Memory B cell (primary cell): ENCODE measurements around the gene KRT80.
A peak's percentile ranks its signal among the peaks of the same experiment; 100 is the strongest.

Experiments used
- ATAC-seq: fragments of 150-1000 bp; cut with Tn5 transposase; 2 replicates; pipeline ENCODE4 v1.10.0; 2021; ENCODE audit warnings: low read depth, mild to moderate bottlenecking, moderate library complexity
- DNase-seq, 2 donors: peaks; one replicate each; pipeline ENCODE4 v3.0.0; 2022; ENCODE audit warnings: low spot score in 2 of 2
- H3K27ac Mint-ChIP-seq: one replicate; pipeline ENCODE4 v1.8.0; 2022; ENCODE audit warnings: mild to moderate bottlenecking, moderate library complexity, mixed read lengths
- H3K27me3 Mint-ChIP-seq: one replicate; pipeline ENCODE4 v1.8.0; 2022; ENCODE audit warnings: mixed read lengths
- H3K36me3 Mint-ChIP-seq: one replicate; pipeline ENCODE4 v1.8.0; 2022; ENCODE audit warnings: mild to moderate bottlenecking, mixed read lengths
- H3K4me1 Mint-ChIP-seq: one replicate; pipeline ENCODE4 v1.8.0; 2022; ENCODE audit warnings: mixed read lengths
- H3K4me3 Mint-ChIP-seq: one replicate; pipeline ENCODE4 v1.8.0; 2022; ENCODE audit warnings: mild to moderate bottlenecking, moderate library complexity, mixed read lengths
- H3K9me3 Mint-ChIP-seq: one replicate; pipeline ENCODE4 v1.8.0; 2022; ENCODE audit warnings: mixed read lengths

The KRT80 gene

GRCh38 chr12:52127683-52128450 lies 63.9 kb downstream of the KRT80 start:
- no peaks in the 10 kb centered on the region for H3K4me1 Mint-ChIP-seq
- H3K27me3 Mint-ChIP-seq: peaks cover 21% of the 10 kb centered on the region
- H3K9me3 Mint-ChIP-seq: peaks cover 3% of the 10 kb centered on the region
- no peak overlapping the region for H3K4me3 Mint-ChIP-seq
- ATAC-seq (no peak), DNase-seq (no peak)
- H3K36me3 Mint-ChIP-seq: no peaks in the 10 kb centered on the region
- no peak overlapping the region for H3K27ac Mint-ChIP-seq

GRCh38 chr12:52126605-52127578 lies 64.9 kb downstream of the KRT80 start:
- Mint-ChIP-seq H3K27me3 (peaks cover 21% of the 10 kb centered on the region), H3K27ac (no peak overlapping the region), H3K36me3 (no peaks in the 10 kb centered on the region), H3K4me3 (no peak overlapping the region), H3K9me3 (peaks cover 3% of the 10 kb centered on the region), H3K4me1 (peaks cover 5% of the 10 kb centered on the region)
- ATAC-seq: no peak
- no peak for DNase-seq

DNA sequence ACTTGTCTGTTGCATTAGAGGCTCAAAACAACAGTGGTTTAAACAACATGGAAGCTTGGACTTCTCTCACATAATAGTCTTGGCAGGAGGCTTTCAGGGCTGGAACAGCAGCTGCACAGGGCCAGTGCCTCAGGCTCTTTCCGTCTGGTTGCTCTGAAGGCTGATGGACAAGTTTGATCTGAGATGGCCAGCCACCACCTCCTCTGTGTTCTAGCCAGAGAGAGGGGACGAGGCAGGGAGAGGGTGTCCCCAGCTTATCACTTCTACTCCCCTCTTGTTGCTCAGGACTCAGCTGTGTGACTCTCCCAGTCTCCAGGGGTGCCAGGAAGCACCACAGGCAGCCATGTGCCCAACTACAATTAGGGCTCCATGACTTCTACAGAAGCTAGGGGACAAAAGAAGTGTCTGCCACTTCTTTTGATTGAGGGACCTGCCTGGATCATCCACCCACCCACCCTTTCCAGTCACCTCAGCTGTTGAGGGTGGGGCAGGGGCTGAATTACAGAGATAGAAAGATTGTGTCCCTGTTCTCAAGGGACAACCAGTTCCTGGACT lies 65.7 kb downstream of the KRT80 start:
- no peak for ATAC-seq

GRCh38 chr12:52125476-52125900 lies 66.3 kb downstream of the KRT80 start:
- DNase-seq: no peak
- no peak for ATAC-seq
- H3K4me3 Mint-ChIP-seq: no peak overlapping the region
- H3K27me3 Mint-ChIP-seq: peaks cover 18% of the 10 kb centered on the region
- H3K9me3 Mint-ChIP-seq: no peaks in the 10 kb centered on the region
- no peak overlapping the region for H3K27ac Mint-ChIP-seq
- H3K4me1 Mint-ChIP-seq: peaks cover 7% of the 10 kb centered on the region
- no peaks in the 10 kb centered on the region for H3K36me3 Mint-ChIP-seq

More for the DNA sequence above, 65.7 kb downstream of the KRT80 start:
- H3K27ac Mint-ChIP-seq: no peak overlapping the region
- H3K4me3 Mint-ChIP-seq: no peak overlapping the region
- no peak for DNase-seq
- peaks cover 18% of the 10 kb centered on the region for H3K27me3 Mint-ChIP-seq
- no peaks in the 10 kb centered on the region for H3K36me3 Mint-ChIP-seq
- peaks cover 7% of the 10 kb centered on the region for H3K4me1 Mint-ChIP-seq
- no peaks in the 10 kb centered on the region for H3K9me3 Mint-ChIP-seq

DNA sequence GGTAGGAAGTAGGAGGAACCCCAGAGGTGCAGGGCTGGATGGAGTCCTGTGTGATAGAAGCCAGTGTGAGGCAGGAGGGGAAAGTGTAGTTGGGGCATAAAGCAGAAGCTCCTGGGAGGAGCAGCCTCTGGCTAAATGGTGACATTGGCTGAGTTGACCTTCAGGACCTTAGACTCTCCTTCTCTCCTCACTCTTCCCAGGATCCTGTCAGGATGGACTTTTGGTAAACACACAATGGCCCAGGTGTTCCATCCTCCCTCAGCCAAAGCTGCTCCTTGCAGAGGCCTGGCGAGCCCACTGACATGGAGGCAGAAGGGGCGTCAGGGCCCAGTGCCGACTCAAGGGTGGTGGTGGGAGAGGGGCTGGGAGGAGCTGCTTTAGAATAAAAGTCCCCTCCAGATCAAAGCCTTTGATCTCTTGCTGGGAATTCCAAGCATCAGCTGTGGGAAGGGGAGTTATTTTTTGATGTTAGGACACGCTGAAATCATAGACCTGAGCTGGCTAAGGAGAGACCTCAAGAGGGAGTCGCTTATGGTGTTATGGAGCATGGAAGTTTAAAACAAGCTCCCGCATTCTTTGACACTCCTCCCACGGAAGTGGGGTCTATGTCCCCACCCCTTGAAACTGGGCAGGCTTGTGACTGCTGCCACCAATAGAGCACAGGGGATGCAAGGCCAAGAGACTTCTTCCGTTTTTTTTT lies 68.2 kb downstream of the KRT80 start:
- Mint-ChIP-seq H3K27ac (no peak overlapping the region), H3K9me3 (no peaks in the 10 kb centered on the region), H3K27me3 (peaks cover 18% of the 10 kb centered on the region), H3K4me1 (peaks cover 18% of the 10 kb centered on the region), H3K4me3 (no peak overlapping the region), H3K36me3 (no peaks in the 10 kb centered on the region)
- no peak for DNase-seq
- peak; percentile 54 for ATAC-seq

DNA sequence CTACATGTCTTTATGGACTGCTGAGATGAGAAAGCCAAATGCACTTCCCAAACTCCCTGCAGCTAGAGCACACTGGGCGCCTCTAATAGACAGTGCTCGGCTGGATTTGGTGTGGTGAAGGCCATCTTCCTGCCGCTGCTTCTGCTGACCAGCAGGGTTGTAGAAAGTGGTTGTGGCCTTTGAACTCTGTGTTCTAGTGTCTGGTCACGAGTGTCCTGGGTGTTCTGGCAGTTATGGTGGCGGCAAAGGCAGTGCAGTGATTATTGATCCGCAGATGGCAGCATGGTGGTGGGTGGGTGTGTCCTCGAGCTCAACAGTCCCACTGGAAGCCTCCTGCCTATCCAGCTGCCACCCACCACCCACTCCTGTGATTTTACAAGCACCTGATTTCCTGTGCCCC lies 68.9 kb downstream of the KRT80 start:
- no peaks in the 10 kb centered on the region for H3K9me3 Mint-ChIP-seq
- H3K27me3 Mint-ChIP-seq: peaks cover 17% of the 10 kb centered on the region

DNA sequence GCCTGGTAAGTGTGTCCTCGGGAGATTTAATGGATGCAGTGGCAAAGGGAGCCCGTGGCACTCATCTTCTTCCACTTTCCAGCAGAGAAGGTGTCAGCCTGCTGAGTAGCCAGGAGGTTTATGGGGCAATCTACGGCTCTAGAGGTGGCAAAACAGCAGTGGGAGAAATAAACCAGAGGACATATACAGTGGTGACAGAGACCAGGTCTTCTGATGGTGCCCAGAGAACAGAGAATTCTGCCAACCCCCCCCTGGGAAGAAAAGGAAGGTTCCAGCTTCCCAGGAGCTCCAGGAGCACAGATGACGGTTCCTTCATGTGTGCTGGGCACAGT lies 69.3 kb downstream of the KRT80 start:
- ATAC-seq: no peak
- Mint-ChIP-seq H3K36me3 (no peaks in the 10 kb centered on the region), H3K4me3 (no peak overlapping the region), H3K4me1 (peaks cover 29% of the 10 kb centered on the region), H3K27ac (no peak overlapping the region), H3K9me3 (no peaks in the 10 kb centered on the region), H3K27me3 (peaks cover 16% of the 10 kb centered on the region)
- DNase-seq: no peak

More for the DNA sequence above, 68.9 kb downstream of the KRT80 start:
- peaks cover 25% of the 10 kb centered on the region for H3K4me1 Mint-ChIP-seq
- DNase-seq (no peak), ATAC-seq (no peak)
- no peak overlapping the region for H3K4me3 Mint-ChIP-seq
- H3K36me3 Mint-ChIP-seq: no peaks in the 10 kb centered on the region
- H3K27ac Mint-ChIP-seq: no peak overlapping the region

DNA sequence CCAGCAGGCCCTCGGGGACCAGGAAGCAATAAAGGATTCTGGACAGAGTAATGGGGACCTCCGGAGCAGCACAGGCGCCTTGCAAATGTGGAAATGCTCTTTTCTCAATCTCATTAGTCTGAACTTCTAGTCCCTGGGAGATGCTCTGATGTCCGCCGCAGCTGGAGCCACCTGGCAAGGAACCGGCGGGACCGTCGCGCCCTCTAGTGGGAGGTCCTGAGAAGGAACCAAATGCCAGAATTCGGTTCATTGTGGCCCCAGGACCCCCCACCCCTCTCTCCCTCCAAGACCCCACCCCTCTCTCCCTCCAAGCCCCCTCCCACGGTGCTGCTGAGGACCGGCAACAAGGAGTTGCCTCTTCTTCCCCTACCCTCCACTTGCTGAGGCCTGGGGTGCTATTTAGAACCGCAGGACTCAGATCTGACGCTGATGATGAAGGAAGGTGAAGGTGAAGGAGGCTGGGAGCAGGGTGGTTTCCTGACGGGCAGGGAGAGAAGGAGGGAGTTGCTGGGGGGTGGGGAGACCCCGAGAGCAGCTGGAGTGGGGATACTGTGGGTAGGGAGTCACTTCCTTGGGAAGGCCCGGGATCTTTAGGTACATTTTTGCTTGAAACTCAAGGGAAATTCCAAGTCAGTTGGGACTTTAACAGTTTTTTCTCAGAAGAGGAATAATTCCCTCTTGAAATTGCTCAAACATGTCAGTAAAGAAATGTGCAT lies 69.8 kb downstream of the KRT80 start:
- peaks cover 30% of the 10 kb centered on the region for H3K4me1 Mint-ChIP-seq
- no peaks in the 10 kb centered on the region for H3K9me3 Mint-ChIP-seq
- H3K4me3 Mint-ChIP-seq: no peak overlapping the region
- peak; percentile 59 to 67 for DNase-seq
- peak overlapping the region; percentile 50 for H3K27ac Mint-ChIP-seq
- peaks cover 11% of the 10 kb centered on the region for H3K27me3 Mint-ChIP-seq
- ATAC-seq: no peak
- H3K36me3 Mint-ChIP-seq: no peaks in the 10 kb centered on the region

DNA sequence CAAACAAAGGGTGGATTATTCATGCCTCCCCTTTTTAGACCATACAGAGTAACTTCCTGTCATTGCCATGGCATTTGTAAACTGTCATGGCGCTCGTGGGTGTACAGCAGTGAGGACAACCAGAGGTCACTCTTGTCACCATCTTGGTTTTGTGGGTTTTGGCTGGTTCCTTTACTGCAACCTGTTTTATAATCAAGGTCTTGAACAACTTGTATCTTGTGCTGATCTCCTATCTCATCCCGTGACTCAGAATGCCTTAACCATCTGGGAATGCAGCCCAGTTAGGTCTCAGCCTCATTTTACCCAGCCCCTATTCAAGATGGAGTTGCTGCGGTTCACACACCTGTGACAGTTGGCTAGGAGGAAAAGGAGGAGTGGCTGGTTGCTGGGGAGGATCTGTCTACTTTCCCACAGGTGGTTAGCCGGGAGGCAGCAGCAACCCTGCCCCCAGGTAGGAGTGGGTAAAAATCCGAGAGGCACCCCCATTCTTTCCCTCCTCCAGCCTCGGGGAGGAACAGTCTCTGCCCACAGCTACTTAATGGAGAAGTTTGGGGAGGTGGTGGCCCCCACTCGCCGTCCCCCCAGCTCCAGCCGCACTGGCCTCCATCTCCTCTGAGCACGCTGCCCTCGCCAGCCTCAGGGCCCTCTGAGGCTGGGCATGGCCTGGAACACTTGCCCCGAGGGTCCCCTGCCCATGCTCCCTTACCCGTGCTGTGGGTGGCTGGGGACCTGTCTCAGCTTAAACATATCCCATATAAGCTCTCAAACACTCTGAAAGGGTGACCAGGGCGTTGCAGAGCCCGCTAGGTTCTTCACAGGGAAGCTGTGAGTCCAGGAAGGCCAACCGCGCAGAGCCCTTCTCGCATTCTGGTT lies 70.6 kb downstream of the KRT80 start:
- Mint-ChIP-seq H3K36me3 (no peaks in the 10 kb centered on the region), H3K9me3 (no peaks in the 10 kb centered on the region), H3K27ac (peak overlapping the region; percentile 50), H3K27me3 (peaks cover 7% of the 10 kb centered on the region), H3K4me3 (no peak overlapping the region), H3K4me1 (peaks cover 35% of the 10 kb centered on the region)
- ATAC-seq: no peak
- DNase-seq: no peak

GRCh38 chr12:52119398-52120254 lies 72.2 kb downstream of the KRT80 start:
- ATAC-seq (peak; percentile 18), DNase-seq (peak; percentile 23 to 49)
- Mint-ChIP-seq H3K27me3 (no peaks in the 10 kb centered on the region), H3K9me3 (no peaks in the 10 kb centered on the region), H3K27ac (peak overlapping the region; percentile 75), H3K36me3 (no peaks in the 10 kb centered on the region), H3K4me3 (peak overlapping the region; percentile 24), H3K4me1 (peaks cover 35% of the 10 kb centered on the region)
